ENCODE results near the gene TMEM229A.
A peak's percentile ranks its signal among the peaks of the same experiment; 100 is the strongest.
"Not testable (repeated sequence)": the region's sequence is repeated elsewhere in the genome, so short reads cannot be mapped to it uniquely, and the experiment has no call there.

The TMEM229A gene

DNA sequence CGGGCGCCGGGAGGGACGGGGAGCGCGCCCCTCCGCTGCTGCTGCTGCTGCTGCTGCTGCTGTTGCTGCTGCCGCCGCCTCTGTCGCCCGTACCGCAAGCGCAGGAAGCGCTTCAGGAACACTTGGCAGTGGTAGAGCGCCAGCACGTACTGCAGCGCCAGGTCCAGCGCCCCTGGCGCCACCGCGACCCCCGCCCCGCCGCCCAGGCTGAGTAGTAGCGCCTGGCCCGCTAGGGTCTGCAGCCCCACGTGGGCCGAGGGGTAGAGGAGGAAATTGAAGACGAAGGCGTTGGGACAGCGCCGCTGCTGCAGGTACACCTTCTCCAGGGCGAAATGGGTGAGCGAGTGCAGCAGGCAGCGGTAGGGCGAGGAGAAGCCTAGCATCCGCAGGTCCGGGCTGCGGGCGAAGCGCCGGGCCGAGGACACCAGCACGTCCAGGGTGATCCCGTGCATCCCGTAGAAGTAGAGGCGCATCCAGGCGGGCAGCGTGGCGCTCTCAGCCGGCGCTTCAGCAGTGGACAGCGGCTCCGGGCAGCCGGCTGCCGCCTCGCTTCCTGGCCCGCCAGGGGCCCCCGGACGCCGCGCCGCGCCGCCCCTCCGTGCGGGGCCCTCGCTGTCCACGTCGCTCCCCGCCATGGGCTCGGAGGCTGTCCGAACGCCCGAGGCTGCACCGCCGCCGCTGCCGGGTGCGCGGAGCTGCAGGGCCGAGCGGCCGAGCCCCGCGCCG is at the start of gene TMEM229A:
Gene TMEM229A (minus strand): TSS at position 699 of the 726 bp plus-strand sequence. CDS start 64 bp downstream, at position 635.
- TF ChIP-seq, protein P1, sequence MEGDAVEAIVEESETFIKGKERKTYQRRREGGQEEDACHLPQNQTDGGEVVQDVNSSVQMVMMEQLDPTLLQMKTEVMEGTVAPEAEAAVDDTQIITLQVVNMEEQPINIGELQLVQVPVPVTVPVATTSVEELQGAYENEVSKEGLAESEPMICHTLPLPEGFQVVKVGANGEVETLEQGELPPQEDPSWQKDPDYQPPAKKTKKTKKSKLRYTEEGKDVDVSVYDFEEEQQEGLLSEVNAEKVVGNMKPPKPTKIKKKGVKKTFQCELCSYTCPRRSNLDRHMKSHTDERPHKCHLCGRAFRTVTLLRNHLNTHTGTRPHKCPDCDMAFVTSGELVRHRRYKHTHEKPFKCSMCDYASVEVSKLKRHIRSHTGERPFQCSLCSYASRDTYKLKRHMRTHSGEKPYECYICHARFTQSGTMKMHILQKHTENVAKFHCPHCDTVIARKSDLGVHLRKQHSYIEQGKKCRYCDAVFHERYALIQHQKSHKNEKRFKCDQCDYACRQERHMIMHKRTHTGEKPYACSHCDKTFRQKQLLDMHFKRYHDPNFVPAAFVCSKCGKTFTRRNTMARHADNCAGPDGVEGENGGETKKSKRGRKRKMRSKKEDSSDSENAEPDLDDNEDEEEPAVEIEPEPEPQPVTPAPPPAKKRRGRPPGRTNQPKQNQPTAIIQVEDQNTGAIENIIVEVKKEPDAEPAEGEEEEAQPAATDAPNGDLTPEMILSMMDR (IDR thresholded peaks at IDR 0.05; ENCODE audit: insufficient read depth, low read depth, low read length, missing control alignments) = no peak
- H3K4me3 ChIP-seq (ENCODE audit: low read depth, low read length) = no peak within 1 kb of the TSS
- DNase-seq (ENCODE audit: low read depth) = peak; percentile 15

DNA sequence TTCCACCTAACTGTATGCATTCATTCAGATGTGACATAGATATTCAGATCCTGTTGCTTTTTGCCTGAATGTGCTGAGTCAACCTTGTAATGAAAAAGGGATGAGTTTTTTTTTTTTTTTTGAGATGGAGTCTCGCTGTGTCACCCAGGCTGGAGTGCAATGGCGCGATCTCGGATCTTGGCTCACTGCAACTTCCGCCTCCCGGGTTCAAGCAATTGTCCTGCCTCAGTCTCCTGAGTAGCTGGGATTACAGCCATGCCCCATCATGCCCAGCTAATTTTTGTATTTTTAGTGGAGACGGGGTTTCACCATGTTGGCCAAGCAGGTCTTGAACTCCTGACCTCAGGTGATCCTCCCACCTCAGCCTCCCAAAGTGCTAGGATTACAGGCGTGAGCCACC is 49.4 kb upstream of the TMEM229A start:
- not testable (repeated sequence) for H3K4me3 ChIP-seq (ENCODE audit: low read depth, low read length)

DNA sequence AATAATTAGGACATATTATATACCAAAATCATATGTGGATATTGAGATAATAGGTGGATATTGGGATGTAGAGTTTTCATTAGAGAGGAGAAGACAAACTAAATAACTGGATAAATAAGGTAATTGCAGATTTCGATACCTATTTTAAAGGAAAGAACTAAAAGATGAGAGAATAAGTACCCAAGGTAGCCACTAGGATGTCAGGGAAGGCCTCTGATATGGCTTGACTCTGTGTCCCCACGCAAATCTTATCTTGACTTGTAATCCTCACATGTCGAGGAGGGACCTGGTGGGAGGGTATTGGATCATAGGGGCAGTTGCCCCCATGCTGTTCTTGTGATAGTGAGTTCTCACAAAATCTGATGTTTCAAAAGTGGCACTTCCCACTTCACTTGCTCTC is 44.7 kb upstream of the TMEM229A start:
- TF ChIP-seq, protein P1 (IDR thresholded peaks at IDR 0.05; ENCODE audit: insufficient read depth, low read depth, low read length, missing control alignments) = no peak
- no peak for DNase-seq (ENCODE audit: low read depth)
- H3K4me3 ChIP-seq (ENCODE audit: low read depth, low read length) = no peak overlapping the region

More for the DNA sequence above, 49.4 kb upstream of the TMEM229A start:
- DNase-seq (ENCODE audit: low read depth) = not testable (repeated sequence)

DNA sequence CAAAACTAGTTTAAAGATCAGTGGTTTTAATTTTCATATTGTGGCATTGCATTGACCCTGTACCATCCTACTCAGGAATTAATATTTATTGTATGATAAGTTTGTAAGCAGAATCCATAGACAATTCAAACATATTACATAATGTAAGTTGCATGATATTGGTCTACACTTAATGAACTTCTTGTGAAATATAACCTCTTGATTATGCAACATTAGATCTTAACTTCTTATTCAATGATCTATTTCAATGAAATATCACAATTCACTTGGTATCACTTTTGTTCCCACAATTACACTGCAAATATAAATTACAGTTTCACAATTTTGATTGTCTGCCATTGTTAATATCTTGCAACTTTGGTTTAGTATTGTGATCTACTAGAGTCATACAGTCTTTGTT is 44.0 kb upstream of the TMEM229A start:
- no peak overlapping the region for H3K4me3 ChIP-seq (ENCODE audit: low read depth, low read length)
- TF ChIP-seq, protein P1 (IDR thresholded peaks at IDR 0.05; ENCODE audit: insufficient read depth, low read depth, low read length, missing control alignments) = no peak
- no peak for DNase-seq (ENCODE audit: low read depth)

DNA sequence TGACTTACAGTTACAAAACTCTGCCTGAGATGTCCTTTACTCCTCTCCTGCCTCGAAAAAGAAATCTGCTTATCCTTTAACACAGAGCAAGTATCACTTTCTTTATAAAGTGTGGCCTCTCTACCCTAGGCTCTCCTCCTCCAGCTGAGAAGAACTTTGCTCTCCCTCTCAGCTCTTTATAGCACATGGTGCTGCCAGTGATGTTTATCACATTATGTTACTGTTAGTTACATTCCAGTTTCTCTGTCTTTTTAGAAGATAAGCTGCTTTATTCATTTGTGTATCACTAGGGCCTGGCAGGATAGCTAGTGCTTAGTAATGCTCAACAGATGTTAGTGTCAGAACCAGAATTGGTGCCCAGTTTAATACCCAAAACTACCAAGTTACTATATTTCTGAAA is 41.1 kb upstream of the TMEM229A start:
- no peak overlapping the region for H3K4me3 ChIP-seq (ENCODE audit: low read depth, low read length)
- no peak for DNase-seq (ENCODE audit: low read depth)
- TF ChIP-seq, protein P1 (IDR thresholded peaks at IDR 0.05; ENCODE audit: insufficient read depth, low read depth, low read length, missing control alignments) = no peak

DNA sequence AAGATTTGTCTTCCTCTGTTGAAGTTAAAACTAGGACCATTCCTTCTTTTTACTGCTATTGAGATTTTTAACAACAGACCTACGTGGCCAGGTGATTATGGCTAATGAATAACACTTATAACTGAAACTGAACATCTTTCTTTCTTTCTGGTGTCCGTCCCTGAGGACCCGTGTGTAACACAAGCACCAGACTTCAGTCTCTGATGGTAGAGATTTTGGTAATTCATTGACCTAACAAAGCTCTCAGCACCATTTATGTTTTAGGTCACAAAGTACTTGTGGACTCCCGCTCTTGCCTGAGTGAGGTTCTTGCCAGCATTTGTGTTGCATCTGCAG is 40.4 kb upstream of the TMEM229A start:
- no peak for DNase-seq (ENCODE audit: low read depth)
- no peak overlapping the region for H3K4me3 ChIP-seq (ENCODE audit: low read depth, low read length)
- TF ChIP-seq, protein P1 (IDR thresholded peaks at IDR 0.05; ENCODE audit: insufficient read depth, low read depth, low read length, missing control alignments) = no peak

DNA sequence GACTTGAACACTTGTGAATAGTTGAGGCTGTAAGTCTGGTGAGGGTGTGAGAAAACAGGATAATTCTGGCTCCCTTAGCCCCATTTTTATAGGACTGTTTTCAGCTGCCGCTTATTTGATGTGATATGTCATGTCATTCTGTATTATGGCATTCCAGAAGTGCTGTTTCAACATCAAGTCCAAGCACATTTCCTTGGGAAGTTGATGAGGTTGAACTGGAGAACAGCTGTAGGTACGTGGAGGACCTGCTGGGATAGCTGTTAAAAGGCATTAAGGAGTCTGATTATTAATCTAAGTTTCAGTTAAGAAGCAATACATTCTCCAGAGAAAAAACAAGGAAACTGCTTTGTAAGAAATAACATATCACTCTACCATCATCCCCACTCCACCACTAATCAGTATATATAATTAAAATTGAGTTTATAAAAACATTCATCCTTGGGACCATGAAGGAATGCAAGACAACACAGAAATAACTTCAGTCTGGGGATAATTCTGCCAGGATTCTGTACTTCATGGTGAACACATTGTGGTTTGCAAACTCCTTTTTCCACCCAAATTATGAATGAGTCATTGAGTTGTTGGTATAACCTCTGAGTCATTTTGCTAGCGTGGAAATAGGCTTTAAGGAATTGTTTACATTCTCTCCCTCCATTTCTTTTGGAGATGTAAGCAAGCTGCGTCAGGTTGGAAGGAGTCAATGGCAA is 39.9 kb upstream of the TMEM229A start:
- no peak for DNase-seq (ENCODE audit: low read depth)
- TF ChIP-seq, protein P1 (IDR thresholded peaks at IDR 0.05; ENCODE audit: insufficient read depth, low read depth, low read length, missing control alignments) = no peak
- H3K4me3 ChIP-seq (ENCODE audit: low read depth, low read length) = no peak overlapping the region

All from GM12865 (cell line).